Hepatic stellate cell (primary cell): ENCODE data around the gene RNF181.
"Not testable (repeated sequence)": the region's sequence is repeated elsewhere in the genome, so short reads cannot be mapped to it uniquely, and the experiment has no call there.

Experiments used
- DNase-seq: peaks from one replicate; pipeline ENCODE4 v3.0.0; 2011; ENCODE audit warnings: low spot score

RNF181 gene

GRCh38 chr2:85596486-85597143, 1.1 kb downstream of the RNF181 start:
- no peak for DNase-seq

GRCh38 chr2:85597241-85597640, 1.7 kb downstream of the RNF181 start:
- no peak for DNase-seq

GRCh38 chr2:85598594-85599340, 3.2 kb downstream of the RNF181 start:
- DNase-seq, result no peak

GRCh38 chr2:85599468-85600234, 4.1 kb downstream of the RNF181 start:
- no peak for DNase-seq

GRCh38 chr2:85600235-85600575, 4.7 kb downstream of the RNF181 start:
- DNase-seq, result no peak

GRCh38 chr2:85600951-85601770, 5.6 kb downstream of the RNF181 start:
- DNase-seq, result no peak

GRCh38 chr2:85601771-85602475, 6.4 kb downstream of the RNF181 start:
- DNase-seq, result peak; percentile 55

- peak; percentile 90 for DNase-seq
Observed at GRCh38 chr2:85602476-85603234, 7.1 kb downstream of the RNF181 start, which contains the start of gene TMEM150A. Gene TMEM150A (minus strand): TSS chr2:85602698. CDS start chr2:85601948, 750 bp downstream.

- not testable (repeated sequence) for DNase-seq
Observed at GRCh38 chr2:85604133-85604444, 8.5 kb downstream of the RNF181 start.

GRCh38 chr2:85604568-85605339, 9.2 kb downstream of the RNF181 start:
- no peak for DNase-seq

- DNase-seq, result peak; percentile 86
Observed at GRCh38 chr2:85605406-85606115, 10.0 kb downstream of the RNF181 start.

GRCh38 chr2:85606116-85606455, 10.5 kb downstream of the RNF181 start:
- DNase-seq, result no peak

GRCh38 chr2:85607268-85608215, 12.0 kb downstream of the RNF181 start:
- DNase-seq, result no peak

- no peak for DNase-seq
Observed at GRCh38 chr2:85611217-85611704, 15.7 kb downstream of the RNF181 start.

- DNase-seq, result peak; percentile 92
Observed at GRCh38 chr2:85611705-85612587, 16.4 kb downstream of the RNF181 start, which contains the start of gene C2orf68. Gene C2orf68 (minus strand): TSS chr2:85612066. CDS start chr2:85611984, 82 bp downstream.

- no peak for DNase-seq
Observed at GRCh38 chr2:85613717-85614515, 18.4 kb downstream of the RNF181 start.
